ENCODE measurements around the gene ABCA4. TPM values are rescaled to one million over a fixed set of nuclear protein-coding genes. Genes with fewer than 3 reads are reported as not detected.

The ABCA4 gene
- total RNA-seq, 2 donors from 2014 or later: 1.2 TPM; not detected in 1

- DNase-seq (no peak), ATAC-seq (peak; percentile 23)
- intact Hi-C loops (cut with DNase I, micrococcal nuclease): loop anchor here in 1 of 2 donors (5.0 kb wide), 1 partner anchor 100 kb away; no protein-coding TSS in a partner anchor
Observed at GRCh38 chr1:94022471-94023189, 98.3 kb downstream of the ABCA4 start.

GRCh38 chr1:94020764-94021579 is 100.0 kb downstream of the ABCA4 start:
- ATAC-seq: no peak
- DNase-seq: no peak
- intact Hi-C loops (cut with DNase I, micrococcal nuclease): loop anchor here in 1 of 2 donors (5.0 kb wide), 1 partner anchor 99 kb away; no protein-coding TSS in a partner anchor

GRCh38 chr1:94019327-94019726 is 101.6 kb downstream of the ABCA4 start:
- intact Hi-C loops (cut with DNase I, micrococcal nuclease): no loop called here
- ATAC-seq: no peak

GRCh38 chr1:94017155-94017829 is 103.7 kb downstream of the ABCA4 start:
- DNase-seq (no peak), ATAC-seq (no peak)
- intact Hi-C loops (cut with DNase I, micrococcal nuclease): no loop called here

More at GRCh38 chr1:94019327-94019726, 101.6 kb downstream of the ABCA4 start:
- DNase-seq: no peak

GRCh38 chr1:94015489-94015817 is 105.5 kb downstream of the ABCA4 start:
- ATAC-seq: no peak
- DNase-seq: no peak
- intact Hi-C loops (cut with DNase I, micrococcal nuclease): no loop called here

GRCh38 chr1:94014635-94015488 is 106.1 kb downstream of the ABCA4 start:
- intact Hi-C loops (cut with DNase I, micrococcal nuclease): no loop called here
- DNase-seq (no peak), ATAC-seq (no peak)

- DNase-seq: no peak
- intact Hi-C loops (cut with DNase I, micrococcal nuclease): no loop called here
- ATAC-seq: no peak
Observed at GRCh38 chr1:94014087-94014486, 106.9 kb downstream of the ABCA4 start.

- intact Hi-C loops (cut with DNase I, micrococcal nuclease): no loop called here
- ATAC-seq: peak; percentile 44
- DNase-seq: peak in 1 of 2 donors; percentile 12
Observed at GRCh38 chr1:94013367-94013878, 107.5 kb downstream of the ABCA4 start.

- intact Hi-C loops (cut with DNase I, micrococcal nuclease): no loop called here
- DNase-seq (no peak), ATAC-seq (no peak)
Observed at GRCh38 chr1:94012708-94013366, 108.1 kb downstream of the ABCA4 start.

GRCh38 chr1:94011709-94012595 is 109.0 kb downstream of the ABCA4 start:
- intact Hi-C loops (cut with DNase I, micrococcal nuclease): no loop called here

GRCh38 chr1:94011129-94011528 is 109.8 kb downstream of the ABCA4 start:
- ATAC-seq (no peak), DNase-seq (no peak)
- intact Hi-C loops (cut with DNase I, micrococcal nuclease): no loop called here

More at GRCh38 chr1:94011709-94012595, 109.0 kb downstream of the ABCA4 start:
- ATAC-seq: peak; percentile 98
- DNase-seq: peak; percentile 38 to 66

- ATAC-seq (no peak), DNase-seq (no peak)
- intact Hi-C loops (cut with DNase I, micrococcal nuclease): no loop called here
Observed at GRCh38 chr1:94009304-94009703, 111.6 kb downstream of the ABCA4 start.

GRCh38 chr1:94006604-94007003 is 114.3 kb downstream of the ABCA4 start:
- no peak for ATAC-seq
- DNase-seq: no peak
- intact Hi-C loops (cut with DNase I, micrococcal nuclease): no loop called here

- intact Hi-C loops (cut with DNase I, micrococcal nuclease): no loop called here
- ATAC-seq (no peak), DNase-seq (no peak)
Observed at GRCh38 chr1:94004924-94005323, 116.0 kb downstream of the ABCA4 start.

- intact Hi-C loops (cut with DNase I, micrococcal nuclease): no loop called here
- ATAC-seq: no peak
- DNase-seq: no peak
Observed at GRCh38 chr1:94002046-94002787, 118.7 kb downstream of the ABCA4 start.

- intact Hi-C loops (cut with DNase I, micrococcal nuclease): no loop called here
- DNase-seq: no peak
- ATAC-seq: no peak
Observed at GRCh38 chr1:94001397-94002045, 119.4 kb downstream of the ABCA4 start.
